Peyer's patch (tissue), 4 donors: ENCODE results near the gene SMS. TPM values are rescaled to one million over a fixed set of nuclear protein-coding genes. Genes with fewer than 3 reads are reported as not detected.

Experiments
- DNase-seq, 3 donors: peaks; one replicate each; pipeline ENCODE4 v3.0.0-alpha.2; 2017 to 2019
- H3K27ac ChIP-seq, 4 donors: fragments of 200-600 bp; sonication (generic); one replicate each; pipeline ENCODE4 v1.5.1; 2016 to 2019
- H3K27me3 ChIP-seq, 2 donors: fragments of 200-600 bp; sonication (generic); one replicate each; pipeline ENCODE4 v1.5.1; 2019
- H3K36me3 ChIP-seq, 3 donors: fragments of 200-600 bp; sonication (generic); one replicate each; pipeline ENCODE4 v1.5.1; 2016 to 2019
- H3K4me1 ChIP-seq, 4 donors: fragments of 200-600 bp; sonication (generic); one replicate each; pipeline ENCODE4 v1.5.1; 2016 to 2019
- H3K4me3 ChIP-seq, 4 donors: fragments of 200-600 bp; sonication (generic); 1 replicate in 3 of 4; 2 replicates in 1 of 4; pipeline ENCODE4 v1.5.1; 2016 to 2019; ENCODE audit warnings: mild to moderate bottlenecking in 1 of 4
- H3K9me3 ChIP-seq, 4 donors: fragments of 200-600 bp; sonication (generic); one replicate each; pipeline ENCODE4 v1.5.1; 2016 to 2019; ENCODE audit warnings: mild to moderate bottlenecking in 1 of 4
- CTCF ChIP-seq, 6 experiments: fragments of 450-650 bp in 4 of 6; fragments of 200-600 bp in 2 of 6; sonication (generic) in 1 of 6; IDR thresholded peaks; one replicate each; pipeline ENCODE4 v1.5.1; 2017 to 2019; ENCODE audit warnings: antibody characterized with exemption in 6 of 6, mild to moderate bottlenecking in 3 of 6, moderate library complexity in 1 of 6
- POLR2A ChIP-seq, 2 donors: fragments of 450-650 bp; IDR thresholded peaks; one replicate each; pipeline ENCODE4 v1.5.1; 2017; ENCODE audit warnings: antibody characterized with exemption in 2 of 2, mild to moderate bottlenecking in 2 of 2, moderate library complexity in 2 of 2
- total RNA-seq, 4 donors: library from RNA; depleted of rRNA; stranded (reverse); fragments of >200 nt; gene quantifications; one replicate each; pipeline ENCODE4 v1.1.0, GENCODE V29; 2016

Gene SMS
- total RNA-seq, 4 donors from 2014 or later = 28.2 to 38.0 (median 30.1) TPM

- H3K4me1 ChIP-seq = no peaks in the 10 kb centered on the region
- H3K9me3 ChIP-seq = no peaks in the 10 kb centered on the region
- H3K27ac ChIP-seq = no peak overlapping the region
- no peak overlapping the region for H3K4me3 ChIP-seq
- no peak for DNase-seq
- H3K36me3 ChIP-seq = no peaks in the 10 kb centered on the region
- H3K27me3 ChIP-seq = no peaks in the 10 kb centered on the region
- TF ChIP-seq POLR2A (IDR thresholded peaks at IDR 0.05) = no peak
- no peak for TF ChIP-seq CTCF (IDR thresholded peaks at IDR 0.05)
Measured at GRCh38 chrX:22015139-22015750, 74.7 kb downstream of the SMS start.

- Histone ChIP-seq H3K9me3 (no peaks in the 10 kb centered on the region), H3K27ac (no peak overlapping the region), H3K4me1 (no peaks in the 10 kb centered on the region), H3K36me3 (no peaks in the 10 kb centered on the region), H3K27me3 (no peaks in the 10 kb centered on the region), H3K4me3 (no peak overlapping the region)
- DNase-seq = no peak
- no peak for TF ChIP-seq POLR2A (IDR thresholded peaks at IDR 0.05)
- TF ChIP-seq CTCF (IDR thresholded peaks at IDR 0.05) = no peak
Measured at GRCh38 chrX:22021751-22022324, 81.3 kb downstream of the SMS start.

GRCh38 chrX:22024577-22024976 lies 84.1 kb downstream of the SMS start:
- TF ChIP-seq CTCF (IDR thresholded peaks at IDR 0.05) (no peak), POLR2A (IDR thresholded peaks at IDR 0.05) (no peak)
- H3K4me1 ChIP-seq = no peaks in the 10 kb centered on the region
- H3K27me3 ChIP-seq = no peaks in the 10 kb centered on the region
- no peak overlapping the region for H3K4me3 ChIP-seq
- no peaks in the 10 kb centered on the region for H3K9me3 ChIP-seq
- no peaks in the 10 kb centered on the region for H3K36me3 ChIP-seq
- DNase-seq = no peak
- no peak overlapping the region for H3K27ac ChIP-seq

GRCh38 chrX:22025751-22026150 lies 85.2 kb downstream of the SMS start:
- no peak overlapping the region for H3K4me3 ChIP-seq
- DNase-seq = no peak
- H3K36me3 ChIP-seq = no peaks in the 10 kb centered on the region
- no peak overlapping the region for H3K27ac ChIP-seq
- TF ChIP-seq POLR2A (IDR thresholded peaks at IDR 0.05) (no peak), CTCF (IDR thresholded peaks at IDR 0.05) (no peak)
- H3K4me1 ChIP-seq = no peaks in the 10 kb centered on the region
- H3K9me3 ChIP-seq = no peaks in the 10 kb centered on the region
- no peaks in the 10 kb centered on the region for H3K27me3 ChIP-seq

- no peak overlapping the region for H3K27ac ChIP-seq
- no peaks in the 10 kb centered on the region for H3K4me1 ChIP-seq
- TF ChIP-seq CTCF (IDR thresholded peaks at IDR 0.05) (no peak), POLR2A (IDR thresholded peaks at IDR 0.05) (no peak)
- H3K36me3 ChIP-seq = no peaks in the 10 kb centered on the region
- no peak overlapping the region for H3K4me3 ChIP-seq
- DNase-seq = no peak
- no peaks in the 10 kb centered on the region for H3K9me3 ChIP-seq
- H3K27me3 ChIP-seq = no peaks in the 10 kb centered on the region
Measured at GRCh38 chrX:22026731-22027130, 86.2 kb downstream of the SMS start.
